Measurements from ENCODE around the gene ASB16.
"Not testable (repeated sequence)": the region's sequence is repeated elsewhere in the genome, so short reads cannot be mapped to it uniquely, and the experiment has no call there.

The ASB16 gene

DNA sequence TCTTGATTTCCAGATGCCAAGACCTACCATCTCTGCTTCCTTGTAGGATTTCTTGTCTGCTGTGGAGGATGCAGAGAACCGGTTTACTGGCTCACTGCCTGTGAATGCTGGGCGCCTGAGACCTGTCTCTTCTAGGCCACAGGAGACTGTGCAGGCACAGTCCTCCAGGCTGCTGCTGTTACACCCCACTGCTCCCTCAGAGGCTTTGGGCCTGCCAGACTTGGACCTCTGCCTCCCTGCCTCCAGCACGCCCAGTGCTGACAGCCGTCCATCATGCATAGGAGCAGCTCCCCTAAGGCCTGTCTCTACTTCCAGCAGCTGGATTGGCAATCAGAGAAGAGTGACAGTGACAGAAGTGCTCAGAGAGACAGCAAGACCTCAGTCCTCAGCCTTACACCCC, 22.7 kb upstream of the ASB16 start:
- DNase-seq: no peak

DNA sequence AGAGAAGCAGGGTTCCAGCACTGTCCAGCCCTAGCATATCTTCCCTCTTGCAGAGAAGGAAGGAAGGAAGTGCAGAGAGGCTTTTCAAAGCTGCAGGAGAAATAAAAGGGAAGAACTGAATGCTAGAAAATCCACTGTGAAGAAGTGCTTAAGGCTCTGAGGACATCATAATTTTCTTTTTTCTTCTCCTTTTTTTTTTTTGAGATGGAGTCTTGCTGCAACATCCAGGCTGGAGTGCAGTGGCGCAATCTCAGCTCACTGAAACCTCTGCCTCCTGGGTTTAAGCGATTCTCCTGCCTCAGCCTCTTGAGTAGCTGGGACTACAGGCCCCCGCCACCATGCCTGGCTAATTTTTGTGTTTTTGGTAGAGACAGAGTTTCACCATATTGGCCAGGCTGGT, 21.4 kb upstream of the ASB16 start:
- not testable (repeated sequence) for DNase-seq

GRCh38 chr17:44149750-44150329, 20.7 kb upstream of the ASB16 start:
- no peak for DNase-seq

DNA sequence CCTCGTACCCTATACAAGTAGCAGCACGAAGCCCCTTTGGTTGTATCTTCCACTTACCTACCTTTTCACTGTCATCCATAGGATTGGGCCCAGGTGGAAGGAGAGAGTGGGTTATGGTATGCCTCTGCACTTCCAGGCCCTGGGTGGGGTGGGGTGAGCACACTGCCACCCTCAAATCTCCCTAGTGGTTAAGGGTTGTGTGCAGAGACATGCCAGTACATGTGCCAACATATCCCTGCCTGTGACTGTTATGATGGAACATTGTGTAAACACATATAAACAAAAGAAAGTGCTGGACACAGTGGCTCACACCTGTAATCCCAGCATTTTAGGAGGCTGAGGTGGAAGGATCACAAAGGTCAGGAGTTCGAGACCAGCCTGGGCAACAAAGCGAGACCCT, 17.6 kb upstream of the ASB16 start:
- no peak for DNase-seq

GRCh38 chr17:44155488-44155887, 15.0 kb upstream of the ASB16 start:
- DNase-seq: no peak

GRCh38 chr17:44159519-44160210, 10.8 kb upstream of the ASB16 start:
- no peak for DNase-seq

DNA sequence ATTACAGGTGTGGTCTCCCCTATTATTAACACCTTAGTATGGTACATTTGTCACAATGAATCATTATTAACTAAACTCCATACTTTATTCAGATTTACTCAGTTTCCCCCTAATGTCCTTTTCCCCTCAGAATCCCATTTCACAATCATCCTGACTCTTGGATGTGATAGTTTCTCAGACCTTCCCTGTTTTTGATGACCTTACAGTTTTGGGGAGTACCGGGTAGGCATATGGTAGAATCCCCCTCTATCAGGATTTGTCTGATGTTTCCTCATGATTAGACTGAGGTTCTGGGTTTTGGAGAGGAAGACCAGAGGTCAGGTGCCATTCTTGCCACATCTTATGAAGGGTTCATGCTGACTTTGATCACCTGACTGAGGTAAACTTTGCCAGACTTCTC, 6.0 kb upstream of the ASB16 start:
- DNase-seq: no peak

DNA sequence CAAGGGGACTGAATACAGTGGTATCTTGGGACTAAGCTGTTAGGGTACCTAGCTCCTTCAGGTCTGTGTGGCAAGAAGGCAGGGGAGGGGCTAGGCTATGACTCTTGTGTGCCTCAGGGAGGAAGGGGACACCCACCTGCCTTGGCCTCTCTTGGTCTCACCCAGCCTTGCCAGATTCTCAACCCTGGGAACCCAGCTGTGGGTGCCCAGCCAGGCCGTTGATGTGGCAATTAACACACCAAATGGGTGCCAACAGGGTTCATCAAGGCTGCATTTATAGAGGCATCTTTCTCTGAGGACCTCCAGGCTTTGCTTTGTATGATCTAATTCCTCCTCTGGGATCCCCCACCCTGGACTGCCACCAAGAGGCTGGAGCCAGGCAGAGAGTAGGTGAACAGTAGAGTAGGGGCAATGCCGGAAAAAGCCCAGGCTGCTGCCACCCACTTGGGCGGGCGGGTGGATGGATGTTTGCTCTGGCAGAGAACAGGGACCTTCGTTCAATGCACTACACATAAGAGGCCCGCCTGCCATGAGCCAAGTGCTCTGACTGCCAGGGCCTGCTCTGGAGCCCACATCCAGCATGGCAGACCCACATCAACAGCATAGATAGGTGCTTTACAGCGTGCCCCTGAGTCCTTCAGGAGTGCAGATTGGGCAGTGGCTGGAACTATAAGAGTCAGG, 3.2 kb upstream of the ASB16 start:
- DNase-seq: no peak

DNA sequence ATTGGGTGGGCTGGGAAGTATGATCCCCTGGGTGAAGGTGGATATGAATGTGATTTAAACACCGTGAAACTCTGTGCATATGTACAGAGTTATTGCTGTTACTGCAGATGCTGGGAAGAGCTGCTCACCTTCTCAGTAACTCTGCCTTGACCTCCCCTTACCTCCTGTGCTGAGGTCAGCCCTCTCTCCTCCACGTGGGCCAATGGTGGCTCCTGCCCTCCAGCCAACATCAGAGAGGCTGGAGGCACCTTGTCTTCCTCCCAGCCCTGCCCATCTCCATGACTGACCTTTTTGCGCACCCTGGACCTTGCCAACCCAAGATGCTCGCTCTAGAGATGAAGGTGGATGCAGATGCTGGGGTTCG, 387 bp upstream of the ASB16 start:
- no peak for DNase-seq

DNA sequence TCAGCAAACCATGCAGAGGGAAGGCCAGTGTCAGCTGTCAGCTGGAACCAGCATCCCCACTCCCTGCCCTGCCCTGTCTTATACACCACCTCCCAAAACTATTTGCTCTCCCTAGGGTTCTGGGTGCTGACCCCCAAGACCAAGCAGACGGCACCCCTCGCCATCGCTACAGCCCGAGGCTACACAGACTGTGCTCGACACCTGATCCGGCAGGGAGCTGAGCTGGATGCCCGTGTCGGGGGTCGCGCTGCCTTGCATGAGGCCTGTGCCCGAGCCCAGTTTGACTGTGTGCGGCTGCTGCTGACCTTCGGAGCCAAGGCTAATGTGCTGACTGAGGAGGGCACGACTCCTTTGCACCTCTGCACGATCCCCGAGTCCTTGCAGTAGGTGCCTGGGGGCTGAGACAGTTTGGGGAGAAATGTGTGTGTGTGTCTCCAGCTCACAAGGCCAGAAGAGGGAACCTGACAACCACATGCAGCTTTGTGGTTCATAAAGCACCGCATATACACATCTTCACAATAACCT, 1.5 kb downstream of the ASB16 start:
- no peak for DNase-seq

GRCh38 chr17:44174427-44174826, 3.9 kb downstream of the ASB16 start:
- DNase-seq: no peak

DNA sequence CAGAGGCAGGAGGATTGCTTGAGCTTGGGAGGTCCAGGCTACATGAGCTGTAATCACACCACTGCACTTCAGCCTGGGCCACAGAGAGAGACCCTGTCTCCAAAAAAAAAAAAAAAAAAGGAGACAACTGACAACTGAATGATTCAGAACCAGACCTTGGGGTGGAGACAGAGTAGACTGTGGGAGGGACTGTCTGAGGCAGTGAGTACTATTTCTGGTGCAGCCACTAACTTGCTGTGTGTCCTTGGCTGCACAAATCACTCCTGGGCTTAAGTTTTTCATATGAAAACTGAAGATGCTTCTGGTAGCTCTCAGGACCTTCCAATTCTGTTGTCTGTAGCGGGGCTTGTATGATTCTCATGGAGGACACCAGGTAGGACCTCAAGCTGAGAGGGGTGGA, 5.8 kb downstream of the ASB16 start:
- no peak for DNase-seq

DNA sequence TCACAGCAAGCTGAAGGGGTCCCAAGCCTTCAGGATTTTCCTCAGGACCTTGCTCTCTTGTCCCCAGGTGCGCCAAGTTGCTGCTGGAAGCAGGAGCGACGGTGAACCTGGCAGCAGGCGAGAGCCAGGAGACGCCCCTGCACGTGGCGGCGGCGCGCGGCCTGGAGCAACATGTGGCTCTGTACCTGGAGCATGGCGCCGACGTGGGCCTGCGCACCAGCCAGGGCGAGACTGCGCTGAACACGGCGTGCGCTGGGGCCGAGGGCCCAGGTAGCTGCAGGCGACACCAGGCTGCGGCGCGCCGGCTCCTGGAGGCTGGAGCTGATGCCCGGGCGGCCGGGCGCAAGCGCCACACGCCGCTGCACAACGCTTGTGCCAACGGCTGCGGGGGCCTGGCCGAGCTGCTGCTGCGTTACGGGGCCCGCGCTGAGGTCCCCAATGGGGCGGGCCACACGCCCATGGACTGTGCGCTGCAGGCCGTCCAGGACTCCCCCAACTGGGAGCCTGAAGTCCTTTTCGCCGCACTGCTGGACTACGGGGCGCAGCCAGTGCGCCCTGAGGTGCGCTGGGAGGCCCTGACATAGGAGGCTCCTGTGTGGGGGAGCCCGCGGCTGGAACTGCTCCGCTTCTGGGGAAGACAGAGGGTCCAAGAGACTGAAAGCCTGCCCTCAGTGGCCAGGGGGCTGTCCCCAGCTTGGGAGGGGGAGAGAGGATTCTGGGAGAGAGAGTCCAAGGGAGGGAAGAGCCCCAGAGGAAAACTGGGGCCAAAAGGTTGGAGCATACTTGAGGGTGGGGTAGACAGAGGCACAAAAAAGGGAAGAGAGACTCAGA, 6.4 kb downstream of the ASB16 start:
- no peak for DNase-seq

DNA sequence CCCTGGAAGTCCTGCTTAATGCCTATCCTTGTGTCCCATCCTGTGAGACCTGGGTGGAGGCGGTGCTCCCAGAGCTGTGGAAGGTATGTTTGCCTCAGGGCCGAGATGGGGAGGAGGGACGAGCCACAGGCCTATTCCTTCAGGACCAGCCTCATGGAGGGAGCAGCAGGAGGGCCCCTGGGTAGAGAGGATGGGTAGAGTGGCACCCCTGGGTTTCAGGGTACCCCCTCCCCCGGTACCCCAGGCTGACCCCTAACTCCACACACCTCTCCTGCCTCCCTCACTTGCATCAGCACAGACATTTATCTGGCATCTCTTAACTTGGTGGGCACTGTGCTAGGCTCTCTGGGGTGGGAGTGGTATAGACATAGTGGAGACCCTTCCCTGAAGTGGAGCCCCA, 7.1 kb downstream of the ASB16 start:
- no peak for DNase-seq

DNA sequence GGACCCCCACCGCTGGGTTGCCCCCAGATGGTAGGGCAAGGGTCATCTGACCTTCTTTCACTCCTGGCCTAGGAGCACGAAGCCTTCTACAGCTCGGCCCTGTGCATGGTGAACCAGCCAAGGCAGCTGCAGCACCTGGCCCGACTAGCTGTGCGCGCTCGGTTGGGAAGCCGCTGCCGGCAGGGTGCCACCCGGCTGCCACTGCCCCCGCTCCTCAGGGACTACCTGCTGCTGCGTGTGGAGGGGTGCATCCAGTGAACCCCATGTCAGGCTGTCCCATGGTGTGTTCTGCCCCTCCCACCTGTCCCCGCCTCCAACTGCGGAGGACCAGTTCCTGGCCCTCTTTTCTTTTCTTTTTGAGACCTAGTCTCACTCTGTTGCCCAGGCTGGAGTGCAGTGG, 7.6 kb downstream of the ASB16 start:
- no peak for DNase-seq

- no peak for DNase-seq
Measured at GRCh38 chr17:44183024-44183423, 12.5 kb downstream of the ASB16 start.

DNA sequence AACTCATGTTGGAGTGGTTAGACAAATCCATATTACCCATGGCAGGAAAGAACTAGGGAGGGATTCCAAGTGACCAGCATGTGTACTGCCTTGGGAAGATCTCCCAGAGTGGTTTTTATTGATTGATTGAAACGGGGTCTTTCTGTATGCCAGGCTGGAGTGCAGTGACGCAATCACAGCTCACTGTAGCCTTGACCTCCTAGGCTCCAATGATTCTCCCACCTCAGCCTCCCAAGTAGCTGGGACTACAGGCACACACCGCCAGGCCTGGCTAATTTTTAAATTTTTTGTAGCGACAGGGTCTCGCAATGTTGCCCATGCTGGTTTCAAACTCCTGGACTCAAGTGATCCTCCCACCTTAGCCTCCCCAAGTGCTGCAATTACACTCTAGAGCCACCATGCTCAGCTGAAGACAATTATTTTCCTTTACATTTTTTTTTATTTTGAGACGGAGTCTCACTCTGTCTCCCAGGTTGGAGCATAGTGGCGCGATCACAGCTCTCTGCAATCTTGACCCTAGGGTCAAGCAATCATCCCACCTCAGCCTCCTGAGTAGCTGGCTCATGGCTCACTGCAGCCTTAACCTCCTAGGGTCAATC, 13.8 kb downstream of the ASB16 start:
- no peak for DNase-seq

GRCh38 chr17:44186307-44187130, 16.0 kb downstream of the ASB16 start, which contains the start of gene TMUB2:
Gene TMUB2, plus strand, starts transcription at chr17:44186972. Its CDS starts 737 bp downstream, at chr17:44187709.
- peak; percentile 100 for DNase-seq

DNA sequence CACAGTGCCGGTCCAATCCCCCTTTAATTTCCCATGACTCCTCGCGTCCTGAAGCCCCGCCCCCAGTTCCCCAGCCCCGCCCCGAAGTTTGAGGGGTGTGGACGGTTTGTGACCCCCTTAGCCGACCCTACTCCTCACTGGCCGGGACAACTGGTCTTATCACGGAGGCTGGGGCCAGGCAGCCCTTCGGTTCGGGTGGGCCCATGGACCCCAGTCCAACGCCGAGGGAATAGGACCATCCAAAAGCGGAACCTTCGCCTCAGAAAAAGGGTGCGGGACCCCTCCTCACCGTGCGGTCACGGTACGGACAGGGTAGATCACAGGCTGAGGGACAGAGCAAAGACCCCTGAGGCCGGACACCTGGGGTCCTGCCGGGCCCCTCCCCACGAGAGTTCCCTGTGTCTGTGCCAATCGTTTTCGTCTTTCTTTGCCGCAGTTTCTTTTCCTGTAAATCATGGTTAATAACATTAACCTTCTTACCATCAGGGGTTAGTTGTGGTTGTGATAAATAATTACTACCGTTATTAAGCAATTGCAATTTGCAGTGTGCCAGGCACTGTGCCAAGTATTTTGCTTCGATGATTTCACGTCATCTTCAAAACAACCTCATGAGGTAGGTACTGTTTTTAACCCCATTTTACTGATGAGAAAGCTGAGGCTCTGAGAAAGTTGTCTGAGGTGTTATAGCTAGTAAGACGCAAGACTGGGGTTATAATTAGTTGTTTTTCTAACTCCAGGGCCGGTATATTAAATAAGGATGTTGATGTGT, 16.8 kb downstream of the ASB16 start:
- DNase-seq: no peak

- no peak for DNase-seq
Measured at GRCh38 chr17:44188576-44189403, 18.3 kb downstream of the ASB16 start.
